Sigmoid colon (tissue), 7 donors: ENCODE measurements around the gene TMEM14A. TPM values are rescaled to one million over a fixed set of nuclear protein-coding genes. Genes with fewer than 3 reads are reported as not detected.
"Not testable (repeated sequence)": the region's sequence is repeated elsewhere in the genome, so short reads cannot be mapped to it uniquely, and the experiment has no call there.

Experiments used
- DNase-seq: peaks from one replicate; pipeline ENCODE4 v3.0.0-alpha.2; 2019
- H3K27ac ChIP-seq, 4 donors: fragments of 200-600 bp; sonication (generic); one replicate each; pipeline ENCODE4 v1.5.1; 2016 to 2019; ENCODE audit warnings: mild to moderate bottlenecking in 1 of 4
- H3K27me3 ChIP-seq, 3 donors: fragments of 200-600 bp; sonication (generic); one replicate each; pipeline ENCODE4 v1.5.1; 2019; ENCODE audit warnings: mild to moderate bottlenecking in 1 of 3
- H3K36me3 ChIP-seq, 4 donors: fragments of 200-600 bp; sonication (generic); one replicate each; pipeline ENCODE4 v1.5.1; 2016 to 2019
- H3K4me1 ChIP-seq, 4 donors: fragments of 200-600 bp; sonication (generic); one replicate each; pipeline ENCODE4 v1.5.1; 2017 to 2019
- H3K4me3 ChIP-seq, 4 donors: fragments of 200-600 bp; sonication (generic); one replicate each; pipeline ENCODE4 v1.5.1; 2017 to 2019; ENCODE audit warnings: mild to moderate bottlenecking in 2 of 4, moderate library complexity in 1 of 4
- H3K9me3 ChIP-seq, 4 donors: fragments of 200-600 bp in 3 of 4; sonication (generic) in 3 of 4; one replicate each; pipeline versions ENCODE4 v1.5.1 to v1.6.1; 2013 to 2019
- CTCF ChIP-seq, 4 experiments: fragments of 450-650 bp in 3 of 4; fragments of 200-600 bp in 1 of 4; IDR thresholded peaks; one replicate each; pipeline ENCODE4 v1.5.1; 2016 to 2019; ENCODE audit warnings: antibody characterized with exemption in 4 of 4, mild to moderate bottlenecking in 3 of 4, moderate library complexity in 2 of 4
- EP300 ChIP-seq, 4 donors: sonication (generic); formaldehyde crosslinking; IDR thresholded peaks; one replicate each; pipeline ENCODE4 v1.6.1; 2017; ENCODE audit warnings: antibody characterized with exemption in 4 of 4
- POLR2A ChIP-seq, 2 donors: fragments of 450-650 bp; IDR thresholded peaks; one replicate each; pipeline ENCODE4 v1.6.1; 2016; ENCODE audit warnings: antibody characterized with exemption in 2 of 2, mild to moderate bottlenecking in 2 of 2, moderate library complexity in 2 of 2
- POLR2AphosphoS5 ChIP-seq, 4 donors: sonication (generic); formaldehyde crosslinking; IDR thresholded peaks; one replicate each; pipeline ENCODE4 v1.6.1; 2017; ENCODE audit warnings: antibody characterized with exemption in 4 of 4
- WGBS, 2 donors: extraction: QIAGEN DNeasy Blood & Tissue Kit; methylation state at CpG; one replicate each; pipeline ENCODE4 v1.1.7; 2013; 5-methylcytosine and 5-hydroxymethylcytosine counted together
- intact Hi-C: fragments of 100-400 bp; cut with DNase I; formaldehyde crosslinking; loops from one replicate; pipeline ENCODE4 v1.15.1; 2023
- polyA plus RNA-seq, 3 donors: library from polyadenylated mRNA; stranded (reverse); fragments of 200-250 nt; gene quantifications; one replicate each; pipeline ENCODE4 v1.2.3, GENCODE V29; 2013
- total RNA-seq, 4 donors: library from RNA; depleted of rRNA; stranded (reverse); fragments of >200 nt; gene quantifications; one replicate each; pipeline ENCODE4 v1.1.0, GENCODE V29; 2016
- donor health status: healthy with polysubstance abuse.
- donor health status: Bipolar disorder and iron deficiency.
- donor health status: healthy.

The TMEM14A gene
- total and polyA plus RNA-seq, 7 donors, result 18.5 to 48.5 (median 25.2) TPM

GRCh38 chr6:52697903-52698302 lies 27.0 kb downstream of the TMEM14A start:
- Histone ChIP-seq H3K27ac (no peak overlapping the region), H3K36me3 (no peaks in the 10 kb centered on the region), H3K4me1 (no peaks in the 10 kb centered on the region), H3K4me3 (no peak overlapping the region), H3K27me3 (no peaks in the 10 kb centered on the region), H3K9me3 (no peaks in the 10 kb centered on the region)
- 95 to 98% methylated on average over 2 of the region's 2 CpGs for WGBS, 2 donors
- intact Hi-C loops, result no loop called here
- no peak for DNase-seq
- TF ChIP-seq CTCF (IDR thresholded peaks at IDR 0.05), result no peak
- no peak for TF ChIP-seq EP300 (IDR thresholded peaks at IDR 0.05)
- no peak for TF ChIP-seq POLR2AphosphoS5 (IDR thresholded peaks at IDR 0.05)
- TF ChIP-seq POLR2A (IDR thresholded peaks at IDR 0.05), result no peak

DNA sequence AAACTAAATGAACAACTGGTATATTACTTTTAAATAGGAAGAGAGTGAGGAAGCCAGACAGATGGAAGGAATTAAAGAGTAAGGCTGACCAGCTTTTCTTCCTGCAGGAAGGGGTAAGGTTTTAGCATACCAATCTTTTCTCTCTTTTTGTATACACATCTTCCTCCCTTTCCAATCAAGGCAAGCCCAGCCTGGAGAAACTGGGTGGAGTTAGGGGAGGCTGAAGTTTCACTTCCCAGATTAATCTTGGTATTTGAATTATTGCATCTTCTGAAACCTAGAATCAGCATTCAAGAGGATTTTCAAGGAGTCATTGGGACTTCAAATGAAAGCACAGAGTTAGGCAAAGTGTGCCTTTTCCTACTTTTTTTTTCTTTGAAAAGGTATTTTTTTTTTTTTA lies 33.1 kb downstream of the TMEM14A start:
- no peaks in the 10 kb centered on the region for H3K27me3 ChIP-seq
- TF ChIP-seq CTCF (IDR thresholded peaks at IDR 0.05), result no peak
- no peak for TF ChIP-seq POLR2AphosphoS5 (IDR thresholded peaks at IDR 0.05)
- TF ChIP-seq EP300 (IDR thresholded peaks at IDR 0.05), result no peak
- TF ChIP-seq POLR2A (IDR thresholded peaks at IDR 0.05), result no peak
- DNase-seq, result no peak

DNA sequence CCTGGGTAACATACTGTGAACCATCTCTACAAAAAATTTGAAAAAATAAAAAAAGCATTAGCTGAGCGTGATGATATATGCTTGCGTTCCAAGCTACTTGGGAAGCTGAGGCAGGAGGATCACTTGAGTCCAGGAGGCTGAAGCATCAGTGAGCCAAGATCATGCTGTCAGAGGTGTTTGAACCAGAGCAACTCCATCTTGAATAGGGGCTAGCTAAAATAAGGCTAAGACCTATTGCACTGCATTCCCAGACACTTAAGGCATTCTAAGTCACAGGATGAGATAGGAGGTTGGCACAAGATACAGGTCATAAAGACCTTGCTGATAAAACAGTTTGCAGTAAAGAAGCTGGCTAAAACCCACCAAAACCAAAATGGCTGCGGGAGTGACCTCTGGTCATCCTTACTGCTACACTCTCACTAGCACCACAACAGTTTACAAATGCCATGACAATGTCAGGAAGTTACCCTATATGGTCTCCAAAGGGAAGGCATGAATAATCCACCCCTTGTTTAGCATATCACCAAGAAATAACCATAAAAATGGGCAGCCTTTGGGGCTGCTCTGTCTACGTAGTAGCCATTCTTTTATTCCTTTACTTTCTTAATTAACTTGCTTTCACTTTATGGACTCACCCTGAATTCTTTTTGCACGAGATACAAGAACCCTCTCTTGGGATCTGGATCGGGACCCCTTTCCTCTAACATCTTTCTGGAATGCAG lies 34.0 kb downstream of the TMEM14A start:
- 93 to 94% methylated on average over 6 of the region's 6 CpGs for WGBS, 2 donors
- H3K4me3 ChIP-seq, intact Hi-C loops, H3K27me3 ChIP-seq, H3K36me3 ChIP-seq, H3K4me1 ChIP-seq, H3K27ac ChIP-seq, H3K9me3 ChIP-seq, DNase-seq: not testable (repeated sequence)

More for the DNA sequence above, 33.1 kb downstream of the TMEM14A start:
- Histone ChIP-seq H3K27ac (no peak overlapping the region), H3K9me3 (no peaks in the 10 kb centered on the region), H3K4me3 (no peak overlapping the region), H3K36me3 (no peaks in the 10 kb centered on the region), H3K4me1 (no peaks in the 10 kb centered on the region)
- intact Hi-C loops, result no loop called here

GRCh38 chr6:52706001-52706400 lies 35.1 kb downstream of the TMEM14A start:
- no peak for DNase-seq
- Histone ChIP-seq H3K9me3 (no peaks in the 10 kb centered on the region), H3K27ac (no peak overlapping the region), H3K4me1 (no peaks in the 10 kb centered on the region), H3K4me3 (no peak overlapping the region), H3K27me3 (no peaks in the 10 kb centered on the region), H3K36me3 (no peaks in the 10 kb centered on the region)
- 93 to 97% methylated on average over 3 of the region's 3 CpGs for WGBS, 2 donors
- TF ChIP-seq POLR2A (IDR thresholded peaks at IDR 0.05) (no peak), POLR2AphosphoS5 (IDR thresholded peaks at IDR 0.05) (no peak), EP300 (IDR thresholded peaks at IDR 0.05) (no peak), CTCF (IDR thresholded peaks at IDR 0.05) (no peak)
- intact Hi-C loops, result no loop called here

DNA sequence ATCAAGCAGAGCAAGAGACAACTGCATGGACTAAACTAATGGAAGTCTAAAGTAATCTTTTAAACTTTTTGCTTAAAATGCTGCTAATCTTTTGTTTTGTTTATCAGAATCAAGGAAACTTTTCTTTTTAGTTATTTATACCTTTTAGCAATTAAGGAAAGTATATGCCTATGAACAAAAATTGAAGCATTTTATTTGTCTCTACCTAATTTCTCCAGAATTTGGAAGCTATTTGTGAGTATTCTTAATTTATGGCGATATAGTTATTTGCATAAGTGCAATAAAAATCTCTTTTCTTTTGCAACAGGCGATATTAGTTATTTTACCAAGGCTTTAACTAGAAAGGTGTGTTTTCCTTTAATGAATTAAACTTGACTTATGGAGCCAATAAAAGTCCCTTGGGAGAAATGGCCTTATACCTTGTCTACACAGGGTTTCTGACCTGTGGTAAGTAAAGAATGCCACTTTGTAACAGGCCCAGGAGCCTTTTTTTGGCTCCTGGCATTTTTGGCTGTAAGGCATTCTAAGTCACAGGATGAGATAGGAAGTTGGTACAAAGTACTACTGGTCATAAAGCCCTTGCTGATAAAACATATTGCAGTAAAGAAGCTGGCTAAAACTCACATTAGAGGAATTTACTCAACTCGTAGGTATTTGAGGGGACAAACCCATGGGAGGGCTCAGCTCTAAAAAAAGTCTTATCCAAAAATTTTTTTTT lies 37.2 kb downstream of the TMEM14A start:
- no peaks in the 10 kb centered on the region for H3K9me3 ChIP-seq
- WGBS, 2 donors, result 80 to 87% methylated on average over 3 of the region's 3 CpGs
- H3K4me3 ChIP-seq, result no peak overlapping the region
- no peaks in the 10 kb centered on the region for H3K4me1 ChIP-seq
- H3K36me3 ChIP-seq, result no peaks in the 10 kb centered on the region
- H3K27ac ChIP-seq, result no peak overlapping the region
- H3K27me3 ChIP-seq, result no peaks in the 10 kb centered on the region
- intact Hi-C loops, result no loop called here
- no peak for TF ChIP-seq POLR2AphosphoS5 (IDR thresholded peaks at IDR 0.05)
- TF ChIP-seq EP300 (IDR thresholded peaks at IDR 0.05), result no peak
- TF ChIP-seq CTCF (IDR thresholded peaks at IDR 0.05), result no peak
- TF ChIP-seq POLR2A (IDR thresholded peaks at IDR 0.05), result no peak
- DNase-seq, result no peak
